GM19328 (cell line): Measurements from ENCODE around the gene PPM1L.

ENCODE experiments used
- ATAC-seq: cut with Tn5 transposase; IDR thresholded peaks from one replicate; pipeline ENCODE4 v1.9.1; 2021; ENCODE audit warnings: mild to moderate bottlenecking, moderate library complexity; ENCODE audit not compliant: unreplicated experiment

The PPM1L gene

DNA sequence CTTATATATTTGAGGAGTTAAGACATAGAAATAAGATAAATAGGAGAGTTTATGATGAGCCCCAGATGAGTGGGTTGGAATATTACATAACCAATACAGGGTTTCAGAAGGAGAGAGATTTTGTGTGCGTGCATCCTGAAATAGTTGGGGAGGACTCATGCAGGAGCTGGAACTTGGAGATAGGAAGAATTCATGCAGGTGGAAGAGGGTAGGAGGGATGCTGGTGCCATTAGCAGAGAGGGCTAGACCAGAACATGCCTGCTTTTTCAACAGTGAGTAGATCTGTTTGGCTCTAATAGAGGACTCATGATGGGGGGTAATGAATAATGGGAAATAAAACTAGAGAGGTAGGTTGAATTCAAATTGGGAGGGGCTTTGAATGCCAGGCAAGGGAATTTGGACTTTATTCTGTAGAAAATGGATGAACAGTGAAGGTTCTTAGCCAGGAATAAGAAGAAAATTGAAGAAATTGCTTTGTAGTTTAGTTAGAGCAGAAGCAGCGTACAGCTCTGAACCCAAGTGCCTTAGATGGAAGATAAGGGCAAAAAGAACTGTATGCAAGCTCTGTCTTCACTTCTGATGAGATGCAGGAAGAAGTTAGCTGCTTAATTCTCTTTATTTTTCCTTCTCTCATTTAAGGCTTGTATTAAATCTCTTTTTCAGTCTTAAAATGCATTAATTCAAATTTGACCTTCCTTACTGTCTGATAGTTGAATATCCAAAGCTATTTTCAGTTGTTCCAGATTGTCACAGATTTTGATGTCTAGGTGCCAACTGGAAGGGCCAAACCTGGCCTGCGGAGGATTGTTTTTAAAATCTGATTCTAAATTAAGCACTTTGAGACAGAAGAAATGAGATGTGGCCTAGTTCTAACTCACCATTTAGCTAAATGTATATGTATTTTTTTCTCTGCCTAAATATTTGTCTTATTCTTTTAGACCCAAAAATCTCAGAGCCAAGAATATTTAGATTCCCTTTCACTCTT is 86.3 kb downstream of the PPM1L start:
- no peak for ATAC-seq

DNA sequence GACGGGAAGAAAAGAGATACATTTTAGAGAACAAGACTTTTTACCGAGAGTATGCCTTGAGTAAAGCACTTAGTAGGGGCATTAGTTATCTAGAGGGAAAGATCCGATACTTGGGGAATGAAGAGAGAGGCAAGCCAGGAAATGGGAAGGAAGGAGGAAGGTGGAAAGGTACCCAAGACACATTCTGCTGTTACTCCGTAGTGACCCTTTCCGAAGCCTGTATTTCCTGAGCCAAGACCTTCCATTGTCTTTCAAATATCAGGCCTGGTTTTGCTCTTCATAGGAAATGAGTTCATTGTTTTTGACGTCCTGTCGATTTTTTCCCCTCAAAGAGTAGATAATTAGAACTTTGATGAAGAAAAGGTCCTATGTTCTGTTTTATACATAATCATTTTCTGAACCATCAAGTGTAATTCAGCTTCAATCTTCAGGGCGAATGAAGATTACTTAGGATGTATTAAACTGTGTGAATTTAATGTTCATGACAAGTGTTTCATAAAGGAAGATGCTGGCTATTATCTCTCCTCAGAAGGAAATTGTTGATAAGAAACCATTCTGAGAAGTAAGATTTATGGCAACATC is 95.7 kb downstream of the PPM1L start:
- no peak for ATAC-seq

DNA sequence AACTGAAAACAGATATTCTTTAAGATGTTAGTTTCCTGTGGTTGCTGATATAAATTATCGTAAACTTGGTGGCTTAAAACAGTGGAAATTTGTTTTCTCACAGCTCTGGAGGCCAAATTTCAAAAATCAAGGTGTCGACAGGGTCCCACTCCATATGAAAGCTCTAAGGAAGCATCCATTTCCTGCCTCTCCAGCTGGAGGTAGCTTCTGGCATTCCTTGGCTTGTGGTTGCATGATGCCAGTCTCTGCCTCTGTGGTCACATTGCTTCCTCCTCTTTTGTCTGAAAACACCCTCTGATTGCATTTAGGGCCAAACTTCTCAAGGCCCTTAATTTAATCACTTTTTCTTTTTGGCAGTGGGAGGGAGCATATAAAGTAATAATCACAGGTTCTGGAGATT is 96.8 kb downstream of the PPM1L start:
- no peak for ATAC-seq

DNA sequence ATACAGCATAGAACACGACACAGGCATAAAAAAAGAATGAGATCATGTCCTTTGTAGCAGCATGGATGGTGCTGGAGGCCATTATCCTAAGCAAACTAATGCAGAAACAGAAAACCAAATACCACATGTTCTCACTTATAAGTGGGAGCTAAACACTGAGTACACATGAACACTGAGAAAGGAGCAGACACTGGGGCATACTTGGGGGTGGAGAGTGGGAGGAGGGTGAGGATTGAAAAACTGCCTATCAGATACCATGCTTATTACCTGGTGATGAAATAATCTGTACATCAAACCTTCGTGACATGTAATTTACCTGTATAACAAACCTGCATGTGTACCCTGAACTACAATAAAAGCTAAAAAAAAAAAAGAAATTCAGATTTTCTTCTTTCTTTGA is 100.4 kb downstream of the PPM1L start:
- ATAC-seq, result no peak

DNA sequence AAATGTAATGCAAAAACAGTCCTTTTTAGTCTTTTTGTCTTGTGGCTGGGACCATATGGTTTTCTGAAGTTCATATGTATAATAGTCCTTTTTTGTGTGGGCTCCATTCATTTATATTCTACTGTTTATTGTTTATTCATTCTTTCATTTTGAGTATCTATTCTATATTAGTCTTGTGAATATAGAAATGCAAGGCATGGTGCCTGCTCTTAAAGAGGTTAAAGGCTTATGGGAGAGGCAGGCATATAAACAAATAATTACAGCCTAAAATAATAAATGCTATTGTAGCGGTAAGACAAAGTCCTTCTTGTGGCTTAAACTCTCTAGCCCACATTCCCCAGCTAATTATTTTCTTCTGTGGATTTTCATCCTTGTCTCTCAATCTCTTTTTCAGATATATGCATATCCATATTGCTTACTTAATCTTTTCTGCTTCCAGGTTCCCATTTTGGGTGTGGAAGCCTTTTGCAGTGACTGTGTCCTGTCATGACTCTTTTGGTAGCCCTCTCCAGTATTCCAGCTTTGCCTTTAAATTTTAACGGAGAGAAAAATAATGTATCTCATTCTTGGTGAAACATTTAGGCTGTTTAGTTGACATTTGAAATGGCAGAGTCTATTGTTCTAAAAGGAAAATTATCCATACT is 101.6 kb downstream of the PPM1L start:
- ATAC-seq, result no peak

DNA sequence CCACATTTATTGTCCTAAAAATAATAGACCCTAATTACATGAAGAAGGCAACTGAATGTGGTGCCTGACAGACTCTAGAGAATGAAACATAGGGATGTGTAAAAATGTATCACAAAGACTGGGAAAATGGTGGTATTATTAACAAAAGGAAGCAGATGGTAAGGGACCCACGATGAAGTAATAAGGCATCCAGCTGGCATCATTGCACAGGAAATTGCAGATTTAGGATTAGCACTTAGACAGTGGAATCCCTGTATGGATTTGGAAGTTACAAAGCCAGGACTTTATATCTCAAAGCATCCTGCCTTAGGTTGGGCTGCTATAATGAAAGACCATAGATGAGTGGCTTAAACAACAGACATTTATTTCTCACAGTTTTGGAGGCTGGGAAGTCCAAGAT is 104.3 kb downstream of the PPM1L start:
- no peak for ATAC-seq

DNA sequence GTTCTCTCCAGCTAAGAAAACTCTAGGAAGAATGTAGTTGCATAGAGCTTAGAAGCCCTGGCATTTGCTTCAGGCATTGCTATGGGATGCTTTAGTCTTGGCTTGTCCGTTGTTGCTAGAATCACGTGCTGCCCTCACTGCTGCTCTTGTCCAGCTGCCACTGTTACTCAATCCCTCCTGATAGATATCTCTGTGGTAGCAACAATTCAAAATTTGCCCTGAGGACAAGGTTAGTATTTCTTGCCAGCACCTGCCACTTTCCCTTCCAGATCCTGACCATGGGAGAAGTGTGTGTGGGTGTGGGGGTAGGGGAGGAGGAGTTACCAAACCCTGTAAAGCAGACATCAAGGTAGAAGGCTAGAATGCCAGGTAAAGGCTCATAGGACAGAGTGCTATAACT is 113.8 kb downstream of the PPM1L start:
- ATAC-seq, result no peak

DNA sequence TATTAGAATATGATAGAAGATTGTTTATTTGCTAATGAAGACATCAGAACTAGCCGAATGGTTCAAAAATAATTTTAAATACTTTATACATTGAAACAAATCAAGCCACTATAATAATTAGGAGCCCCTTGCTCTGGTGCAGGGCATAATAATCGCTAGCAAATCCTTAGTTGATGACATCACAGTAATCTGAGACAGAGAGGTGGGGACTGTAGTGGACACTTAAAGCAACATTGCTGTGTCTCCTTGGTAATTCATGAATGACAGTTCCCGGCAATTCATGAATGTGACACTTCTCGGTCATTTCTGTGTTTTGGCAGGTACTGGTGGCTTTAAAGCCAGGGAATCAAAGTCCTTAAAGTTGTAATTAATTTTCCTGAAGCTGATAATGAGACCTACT is 114.3 kb downstream of the PPM1L start:
- ATAC-seq, result no peak

DNA sequence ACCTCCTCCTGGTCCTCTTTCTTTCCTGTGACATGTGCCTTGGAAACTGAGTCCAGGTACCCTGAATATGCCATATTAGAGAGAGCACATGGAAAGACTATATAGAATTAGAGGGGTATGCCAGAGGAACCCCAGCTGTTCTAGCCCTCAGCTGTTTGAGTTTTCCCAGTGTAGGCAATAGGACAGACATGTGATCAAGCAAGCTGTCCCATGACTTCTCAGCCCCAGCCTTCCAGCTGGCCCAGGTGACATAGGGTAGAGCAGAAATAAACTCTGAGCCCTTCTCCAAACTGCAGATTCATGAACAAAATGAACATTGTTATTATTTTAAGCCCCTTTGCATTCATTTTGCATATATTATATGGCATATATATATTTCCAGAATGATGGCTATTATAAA is 118.7 kb downstream of the PPM1L start:
- no peak for ATAC-seq

DNA sequence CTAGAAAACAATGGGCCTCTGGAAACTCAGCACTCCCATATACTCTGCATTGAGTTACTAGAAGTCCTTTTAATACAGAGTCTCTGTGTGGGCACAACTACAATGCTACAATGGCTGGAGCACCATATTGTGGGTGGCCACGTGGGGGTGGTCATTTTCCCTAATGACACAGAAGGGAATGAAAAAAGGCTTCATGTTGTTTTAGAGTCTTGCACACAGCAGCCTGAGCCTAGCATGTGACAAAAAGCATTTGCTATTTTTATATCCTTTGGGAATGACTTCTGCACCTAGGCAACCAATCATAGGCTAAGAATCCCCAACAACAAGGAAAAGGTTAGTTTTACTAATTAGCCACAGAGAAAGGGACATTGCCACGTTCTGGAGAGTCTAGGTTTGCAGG is 120.6 kb downstream of the PPM1L start:
- ATAC-seq, result no peak

DNA sequence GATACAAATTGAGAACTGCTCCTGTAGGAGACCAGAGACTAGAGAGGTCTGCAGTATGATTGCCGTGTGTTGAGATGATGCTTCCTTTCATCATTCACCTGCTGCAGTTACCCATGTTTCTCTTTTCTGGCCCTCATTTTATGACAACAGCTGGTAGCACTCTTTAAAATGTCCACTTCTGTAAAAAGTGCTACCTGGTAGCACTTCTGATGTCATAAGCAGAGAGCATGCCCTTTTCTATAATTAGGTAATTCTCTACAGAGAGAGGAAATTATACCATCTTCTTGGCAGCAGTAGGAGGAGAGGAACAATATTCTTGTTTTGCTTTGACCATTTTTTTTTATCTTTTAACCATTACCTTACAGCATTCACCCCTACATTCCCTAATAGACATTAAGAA is 123.8 kb downstream of the PPM1L start:
- ATAC-seq, result no peak

DNA sequence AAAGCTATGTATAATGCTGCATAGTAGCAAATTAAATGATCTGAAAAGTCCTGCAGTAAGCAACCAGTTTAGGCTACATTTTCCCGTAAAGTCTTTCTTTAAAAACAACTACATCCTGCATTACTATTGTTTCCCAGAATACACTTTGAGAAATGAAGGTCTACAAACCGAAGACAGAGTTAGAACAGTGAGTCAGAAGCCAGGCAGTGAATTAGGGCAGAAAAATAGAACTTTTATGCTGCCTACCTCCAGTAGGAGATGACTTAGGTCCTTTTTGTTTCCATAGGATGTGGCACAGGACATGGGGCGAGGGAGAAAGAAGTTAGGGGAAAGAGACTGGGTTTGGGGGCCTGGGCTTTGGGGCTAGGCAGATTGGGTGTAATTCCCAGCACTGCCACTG is 127.3 kb downstream of the PPM1L start:
- no peak for ATAC-seq

DNA sequence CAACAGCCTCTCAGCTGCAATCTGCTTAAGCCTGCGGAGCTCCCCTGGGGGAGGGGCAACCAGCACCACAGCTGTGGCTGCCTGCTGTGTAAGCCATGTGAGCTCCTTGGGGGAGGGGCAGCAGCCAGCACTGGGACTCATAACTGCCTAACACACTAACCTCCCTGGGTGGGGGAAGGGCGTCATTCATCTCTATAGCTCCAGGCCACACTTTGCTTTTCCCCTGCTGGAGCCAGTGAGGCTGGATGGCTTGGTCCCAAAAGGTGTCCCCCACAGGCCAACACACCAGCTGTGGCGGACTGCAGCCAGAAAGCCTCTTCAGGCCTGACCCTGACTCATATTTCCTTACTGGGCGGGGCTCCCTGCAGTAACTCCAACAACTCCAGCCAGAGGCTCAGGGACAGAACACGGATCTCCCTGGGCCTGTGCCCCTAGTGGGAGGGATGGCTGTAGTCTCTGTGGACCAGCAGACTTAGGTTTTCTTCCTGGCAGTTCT is 129.8 kb downstream of the PPM1L start:
- no peak for ATAC-seq

DNA sequence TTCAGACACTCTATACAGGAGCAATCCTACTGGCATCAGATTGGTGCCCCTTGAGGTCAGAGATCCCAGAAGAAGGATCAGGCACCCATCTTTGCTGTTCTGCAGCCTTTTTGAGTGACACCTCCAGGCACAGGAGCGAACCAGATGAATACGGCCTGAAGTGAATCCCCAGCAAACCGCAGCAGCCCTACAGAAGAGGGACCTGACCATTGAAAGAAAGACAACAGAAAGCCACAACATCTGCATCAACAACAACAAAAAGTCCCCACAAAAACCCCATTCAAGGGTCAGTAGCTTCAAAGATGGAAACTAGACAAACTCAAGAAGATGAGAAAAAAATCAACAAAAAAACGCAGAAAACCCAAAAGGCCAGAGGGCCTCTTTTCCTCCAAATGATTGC is 130.4 kb downstream of the PPM1L start:
- ATAC-seq, result peak; percentile 78

DNA sequence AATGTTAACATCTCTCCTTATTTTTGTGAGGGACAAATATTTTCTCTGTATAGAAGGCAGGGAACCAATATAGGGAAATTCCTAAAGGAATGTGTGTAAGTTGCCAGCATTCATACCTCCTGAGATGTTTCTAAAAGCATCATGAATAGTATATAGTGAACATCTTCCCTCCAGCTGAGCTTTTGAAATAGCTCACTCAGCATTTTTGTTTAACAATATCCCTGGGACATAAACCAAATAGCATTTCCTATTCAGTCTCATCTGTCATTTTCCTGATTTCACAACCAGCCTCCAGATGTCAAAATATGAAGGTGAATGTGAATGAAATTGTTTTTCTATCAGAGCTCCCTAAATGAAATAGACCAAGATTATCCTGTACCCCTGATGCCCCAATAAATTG is 137.2 kb downstream of the PPM1L start:
- no peak for ATAC-seq

DNA sequence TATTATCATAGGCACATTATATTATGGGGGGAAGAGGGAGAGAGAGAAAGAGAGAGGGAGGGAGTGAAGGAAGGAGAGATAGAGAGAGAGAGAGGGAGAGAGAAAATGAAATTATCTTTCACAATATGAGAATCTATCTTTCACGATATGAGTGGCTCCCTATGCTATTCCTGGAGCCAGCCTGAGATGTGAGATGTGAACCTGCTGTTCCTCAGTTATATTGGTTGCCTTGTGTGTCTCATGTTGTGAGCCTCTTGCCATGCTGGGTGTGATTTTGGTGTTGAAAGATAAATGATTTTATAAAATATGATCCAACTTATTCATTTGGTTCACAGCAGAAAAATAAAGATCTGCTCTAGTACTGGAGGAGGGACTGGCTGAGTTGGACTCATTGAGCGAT is 148.7 kb downstream of the PPM1L start:
- no peak for ATAC-seq

DNA sequence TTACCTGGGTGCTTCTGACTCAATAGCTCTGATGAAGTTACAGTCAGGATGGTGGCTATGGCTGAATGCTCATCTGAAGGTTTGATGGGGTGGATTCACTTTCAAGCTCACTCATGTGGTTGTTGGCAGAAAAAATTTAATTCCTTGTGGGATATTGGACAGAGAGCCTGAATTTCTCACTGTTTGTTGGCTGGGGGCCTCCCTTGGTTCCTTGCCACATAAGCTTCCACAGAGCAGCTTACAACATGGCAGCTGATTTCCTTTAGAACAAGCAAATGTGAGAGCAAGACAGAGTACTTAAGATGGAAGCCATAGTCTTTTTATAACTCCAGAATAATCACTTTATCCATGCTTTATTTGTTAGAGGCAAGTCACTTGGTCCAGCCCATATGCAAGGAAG is 150.6 kb downstream of the PPM1L start:
- no peak for ATAC-seq

DNA sequence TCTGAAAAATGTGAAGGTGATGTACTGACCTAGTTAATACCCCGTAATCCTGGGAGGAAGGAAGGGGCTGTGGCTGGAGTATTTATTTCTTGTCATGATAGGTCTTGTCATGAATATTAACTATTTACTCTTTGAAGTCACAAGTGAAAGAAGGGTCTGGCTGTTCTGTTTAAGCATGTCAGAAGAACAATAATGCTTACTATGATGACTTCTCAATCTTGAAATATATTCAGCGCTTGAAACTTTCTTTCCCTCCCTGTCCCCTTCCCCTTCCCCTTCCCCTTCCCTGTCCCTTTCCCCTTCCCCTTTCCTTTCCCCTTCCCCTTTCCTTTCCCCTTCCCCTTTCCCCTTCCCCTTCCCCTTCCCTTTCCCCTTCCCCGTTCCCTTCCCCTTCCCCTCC is 153.9 kb downstream of the PPM1L start:
- no peak for ATAC-seq

DNA sequence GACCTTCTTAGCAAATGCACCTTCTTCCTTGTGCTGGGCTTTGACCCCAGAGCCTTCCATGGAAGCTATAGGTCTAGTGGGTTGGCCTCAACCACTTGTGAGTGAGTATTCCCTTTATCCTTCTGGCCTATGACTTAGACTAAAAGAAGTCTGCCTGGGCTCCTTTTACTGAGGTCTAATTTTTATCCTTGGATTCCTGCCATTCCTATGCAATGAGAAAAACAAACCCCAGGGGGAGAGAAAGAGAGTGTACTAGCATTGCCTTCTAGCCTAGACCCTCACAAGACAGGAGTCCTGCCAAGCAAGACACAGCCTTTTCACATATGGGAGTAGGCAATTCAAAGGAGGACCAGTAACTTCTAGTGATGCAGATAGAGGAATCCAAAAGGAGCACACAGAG is 155.4 kb downstream of the PPM1L start:
- ATAC-seq, result no peak

DNA sequence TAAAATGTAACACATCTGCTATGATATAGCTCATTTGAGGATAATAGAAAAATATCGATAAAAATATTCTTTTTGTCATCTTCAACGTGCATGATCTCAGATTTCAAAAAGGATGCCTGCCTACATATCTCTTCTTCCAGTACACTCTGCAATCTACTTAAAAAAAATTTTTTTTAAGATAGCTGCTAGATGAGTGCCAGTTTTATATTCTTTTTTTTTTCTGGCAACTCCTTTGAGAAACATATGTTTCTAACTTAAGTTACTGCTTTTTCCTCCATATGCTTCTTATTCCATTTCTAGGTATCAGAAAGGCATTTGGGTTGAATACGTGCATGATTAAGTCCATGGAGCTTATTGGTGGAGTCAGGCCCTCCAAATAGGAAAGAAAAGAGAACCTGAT is 160.4 kb downstream of the PPM1L start:
- ATAC-seq, result no peak

DNA sequence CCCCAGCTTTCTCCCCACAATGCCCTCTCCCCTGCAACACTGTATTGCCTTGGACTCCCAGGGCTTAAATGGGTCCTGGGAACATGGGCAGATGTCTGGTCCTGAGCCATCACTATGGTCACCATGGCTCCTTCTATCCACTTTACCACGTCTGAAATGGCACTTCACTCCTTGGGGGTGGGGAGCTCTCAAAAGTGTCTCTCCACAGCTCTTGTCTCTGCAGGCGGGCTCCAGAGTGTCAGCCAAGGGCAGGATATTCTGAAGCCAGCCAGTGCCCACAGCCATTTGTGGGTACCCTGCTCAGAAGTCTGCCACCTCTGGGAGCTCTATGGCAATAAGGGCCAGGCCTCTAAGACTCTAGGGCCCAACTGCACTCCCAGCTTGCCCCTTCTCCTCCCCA is 163.9 kb downstream of the PPM1L start:
- ATAC-seq, result no peak
